ENCODE data around the gene NAV3.
"Not testable (repeated sequence)": the region's sequence is repeated elsewhere in the genome, so short reads cannot be mapped to it uniquely, and the experiment has no call there.

NAV3 gene

DNA sequence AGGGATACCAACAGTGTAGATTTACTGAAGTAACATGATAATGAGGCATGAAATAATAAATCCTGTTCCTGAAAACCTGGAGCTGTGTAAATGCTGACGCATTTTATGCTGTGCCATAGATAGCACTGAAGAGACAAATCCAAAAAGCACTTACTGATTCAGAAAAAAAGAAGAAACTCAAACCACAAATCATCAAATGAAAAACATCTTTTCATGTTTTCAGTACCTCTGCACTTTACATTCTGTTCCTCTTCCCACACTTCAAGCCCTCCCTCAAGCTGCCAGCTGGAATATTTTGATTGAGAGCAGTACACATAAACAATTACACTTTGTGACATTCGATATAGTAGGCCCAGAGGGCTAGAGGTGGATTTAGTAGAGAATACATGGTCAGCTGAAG is 362.3 kb downstream of the NAV3 start:
- DNase-seq (ENCODE audit: low spot score), result no peak

DNA sequence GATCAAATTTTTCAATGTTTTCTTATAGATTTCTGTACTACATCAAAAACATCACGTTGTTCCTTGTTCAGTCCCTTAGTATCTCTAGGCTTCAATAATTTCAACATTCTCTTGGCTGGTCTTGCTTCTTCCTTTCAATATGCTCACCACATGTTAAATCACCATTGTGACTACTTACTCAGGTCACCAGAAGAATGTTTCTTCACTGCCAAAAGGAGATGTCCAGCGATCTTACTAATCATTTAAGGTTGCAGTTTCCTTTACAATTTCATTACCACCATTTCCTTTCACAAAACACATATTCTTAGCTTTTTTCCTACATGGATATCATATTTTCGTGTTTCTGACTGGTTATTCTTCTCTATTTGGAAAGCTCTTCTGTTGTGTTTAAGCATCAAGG is 363.8 kb downstream of the NAV3 start:
- DNase-seq (ENCODE audit: low spot score), result no peak

DNA sequence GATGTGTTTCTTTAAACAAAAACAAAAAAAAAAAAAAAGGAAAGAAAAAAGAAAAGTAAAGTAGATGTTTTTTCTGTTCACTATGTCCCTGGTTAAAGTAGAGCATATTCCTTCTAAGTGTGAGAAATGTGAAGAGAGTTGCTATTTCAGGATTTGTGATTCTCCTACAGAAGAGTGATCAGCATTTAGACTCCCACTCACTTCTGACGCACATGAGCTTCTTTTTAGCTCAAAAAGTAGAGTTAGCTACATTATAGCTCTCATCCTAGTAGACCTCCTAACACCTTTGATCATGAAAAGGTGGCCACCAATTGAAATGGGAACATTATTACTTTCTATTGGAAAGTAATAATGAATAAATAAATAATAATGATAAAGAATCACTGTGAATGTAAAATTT is 368.2 kb downstream of the NAV3 start:
- DNase-seq (ENCODE audit: low spot score), result no peak

DNA sequence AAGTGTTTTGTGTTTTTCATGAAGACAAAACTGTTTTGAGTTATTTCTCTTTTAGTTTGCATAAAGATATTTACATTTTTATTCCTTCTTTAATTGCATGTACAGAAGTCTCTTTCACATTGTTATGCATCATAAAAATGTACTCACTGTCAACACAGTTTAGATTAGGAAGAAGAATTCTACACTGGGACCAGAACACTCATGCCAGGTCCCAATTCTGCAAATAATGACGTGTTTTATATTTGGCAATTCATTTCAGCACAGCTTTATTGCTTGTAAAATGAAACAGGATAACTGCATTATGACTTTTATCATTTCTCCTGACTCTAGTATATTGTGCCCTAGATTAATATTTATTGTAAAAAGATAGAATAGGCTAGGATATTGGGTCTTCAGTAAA is 369.2 kb downstream of the NAV3 start:
- no peak for DNase-seq (ENCODE audit: low spot score)

GRCh38 chr12:78204926-78205325 is 374.2 kb downstream of the NAV3 start:
- DNase-seq (ENCODE audit: low spot score), result no peak

DNA sequence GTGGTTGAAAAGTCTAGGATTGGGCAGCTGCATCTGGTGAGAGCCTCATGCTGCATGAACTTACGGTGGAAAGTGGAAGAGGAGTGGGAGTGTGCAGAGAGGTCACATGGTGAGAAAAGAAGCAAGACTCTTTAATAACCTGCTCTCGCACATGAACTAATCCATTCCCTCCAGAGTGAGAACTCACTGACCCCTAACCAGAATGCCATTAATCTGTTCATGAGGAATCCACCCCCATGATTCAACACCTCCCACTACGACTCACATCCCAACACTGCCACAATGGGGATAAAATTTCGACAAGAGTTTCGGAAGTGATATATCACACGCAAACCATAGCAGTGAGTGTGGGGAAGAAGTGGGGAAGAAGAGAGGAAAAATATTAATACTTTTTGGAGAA is 377.4 kb downstream of the NAV3 start:
- no peak for DNase-seq (ENCODE audit: low spot score)

GRCh38 chr12:78209846-78210505 is 379.3 kb downstream of the NAV3 start:
- DNase-seq (ENCODE audit: low spot score), result peak; percentile 47

- no peak for DNase-seq (ENCODE audit: low spot score)
Observed at GRCh38 chr12:78210506-78210860, 379.8 kb downstream of the NAV3 start.

DNA sequence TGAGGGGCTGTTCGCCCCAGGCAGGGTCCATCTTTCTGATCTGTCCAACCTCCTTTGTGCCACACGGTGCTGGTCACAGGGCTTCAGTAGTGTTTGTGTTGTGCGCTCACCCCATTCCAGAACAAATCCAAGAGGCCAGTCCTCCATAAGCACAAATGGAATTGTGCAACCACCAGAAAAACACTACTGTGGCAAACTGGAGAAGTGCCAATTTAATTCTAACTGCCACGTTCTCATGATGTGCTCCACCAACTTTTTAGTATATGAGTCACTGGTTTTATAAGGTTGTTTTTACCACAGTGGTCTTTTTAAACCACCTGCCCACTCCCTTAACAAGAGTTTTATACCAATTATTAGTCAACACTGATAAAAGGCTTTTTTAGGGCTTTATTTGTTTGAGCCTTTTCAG is 380.2 kb downstream of the NAV3 start:
- no peak for DNase-seq (ENCODE audit: low spot score)

- no peak for DNase-seq (ENCODE audit: low spot score)
Observed at GRCh38 chr12:78220811-78221210, 390.1 kb downstream of the NAV3 start.

DNA sequence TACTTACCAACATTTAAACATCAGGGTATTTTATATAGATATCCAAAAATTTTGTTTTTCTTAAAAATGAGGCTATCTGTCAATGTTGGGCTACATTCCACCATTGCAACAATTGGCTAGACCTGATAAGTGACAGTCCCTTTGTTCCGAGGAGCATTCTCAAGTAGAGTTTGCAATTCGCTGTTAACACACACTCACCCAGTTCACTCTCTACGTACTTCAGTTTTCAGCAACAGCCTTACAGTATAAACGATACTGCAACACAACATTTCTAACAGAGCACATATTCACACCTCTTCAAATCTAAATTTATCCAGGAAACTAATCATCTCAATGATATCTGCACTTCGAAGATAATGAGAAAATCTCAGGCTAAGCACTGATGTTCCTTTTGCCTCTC is 393.5 kb downstream of the NAV3 start:
- no peak for DNase-seq (ENCODE audit: low spot score)

DNA sequence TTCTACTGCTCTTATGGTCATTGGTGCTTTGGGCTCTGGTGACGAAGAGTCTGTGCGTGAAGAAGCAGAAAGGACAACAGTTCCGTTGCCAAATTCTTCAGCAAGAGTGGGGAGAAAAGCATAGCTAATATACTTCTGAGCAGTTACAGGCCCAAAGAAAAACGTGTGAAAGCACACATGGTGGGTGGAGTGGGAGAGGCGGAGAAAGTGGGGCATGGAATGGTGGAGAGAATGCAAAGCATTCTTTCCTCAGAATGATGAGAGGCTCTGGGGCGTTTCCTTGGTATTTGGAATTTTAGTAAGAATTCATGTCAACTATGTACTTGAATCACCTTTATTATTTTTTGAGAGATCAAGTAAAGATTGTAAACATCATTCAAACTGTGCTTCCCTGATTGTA is 396.1 kb downstream of the NAV3 start:
- DNase-seq (ENCODE audit: low spot score), result no peak

GRCh38 chr12:78229591-78230101 is 399.0 kb downstream of the NAV3 start:
- DNase-seq (ENCODE audit: low spot score), result no peak

GRCh38 chr12:78232756-78233155 is 402.1 kb downstream of the NAV3 start:
- no peak for DNase-seq (ENCODE audit: low spot score)

DNA sequence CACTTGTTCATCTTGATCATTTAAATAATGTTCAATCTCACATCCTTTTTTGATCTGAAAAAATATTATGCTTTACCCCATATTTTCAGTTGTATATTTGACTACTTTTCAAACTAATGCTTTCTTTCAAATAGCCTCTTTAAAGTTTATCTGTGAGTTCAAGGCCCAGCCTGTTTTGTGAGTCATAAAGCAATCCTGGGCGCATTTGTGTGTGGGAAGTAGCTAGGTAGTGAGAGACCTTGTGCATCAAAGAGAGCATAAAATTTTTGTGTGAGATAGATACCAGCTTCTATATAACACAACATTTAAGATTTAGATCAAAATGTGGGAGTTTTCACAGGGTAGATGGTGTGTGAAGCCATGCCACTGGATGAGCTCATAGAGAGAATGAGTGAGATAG is 405.6 kb downstream of the NAV3 start:
- DNase-seq (ENCODE audit: low spot score), result no peak

- DNase-seq (ENCODE audit: low spot score), result no peak
Observed at GRCh38 chr12:78239544-78239943, 408.9 kb downstream of the NAV3 start.

DNA sequence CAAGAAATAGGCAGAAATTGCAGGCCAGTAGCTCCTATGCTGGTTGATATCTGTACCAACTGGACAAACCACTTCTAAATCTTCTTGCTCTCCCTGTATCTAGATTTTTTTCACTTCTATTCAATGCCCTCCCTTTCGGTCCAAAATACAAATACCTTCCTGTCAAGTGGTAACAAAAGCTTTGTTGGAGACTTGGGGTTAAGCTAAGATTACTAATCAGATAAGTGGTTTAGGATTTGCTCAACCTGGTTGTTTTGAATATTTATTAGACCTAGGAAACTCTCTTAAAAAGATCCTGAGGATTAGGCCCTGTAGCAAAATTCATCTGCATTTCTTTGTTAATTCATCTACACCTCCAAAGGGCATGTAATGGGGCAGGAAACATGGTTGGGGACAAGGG is 410.1 kb downstream of the NAV3 start:
- DNase-seq (ENCODE audit: low spot score), result no peak

DNA sequence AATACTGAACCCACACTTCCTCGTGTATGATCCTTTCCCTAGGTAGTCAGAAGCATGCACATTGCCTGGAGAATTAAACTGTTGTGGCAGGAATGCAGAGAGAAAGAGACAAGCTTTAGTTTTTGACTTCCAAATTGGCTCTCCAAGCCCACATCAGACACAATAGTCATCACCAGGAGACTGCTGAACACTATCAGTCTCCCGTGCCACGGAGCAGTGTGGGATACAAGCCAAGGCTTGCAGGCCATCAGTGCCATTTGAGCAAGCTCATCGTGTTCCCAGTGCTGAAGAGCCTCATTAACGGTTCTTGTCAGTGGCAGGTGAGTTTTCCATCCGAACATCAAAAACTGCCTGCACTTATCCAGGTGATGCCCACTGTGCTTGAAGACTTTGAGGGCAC is 410.8 kb downstream of the NAV3 start:
- DNase-seq (ENCODE audit: low spot score), result no peak

GRCh38 chr12:78244916-78245507 is 414.3 kb downstream of the NAV3 start:
- no peak for DNase-seq (ENCODE audit: low spot score)

DNA sequence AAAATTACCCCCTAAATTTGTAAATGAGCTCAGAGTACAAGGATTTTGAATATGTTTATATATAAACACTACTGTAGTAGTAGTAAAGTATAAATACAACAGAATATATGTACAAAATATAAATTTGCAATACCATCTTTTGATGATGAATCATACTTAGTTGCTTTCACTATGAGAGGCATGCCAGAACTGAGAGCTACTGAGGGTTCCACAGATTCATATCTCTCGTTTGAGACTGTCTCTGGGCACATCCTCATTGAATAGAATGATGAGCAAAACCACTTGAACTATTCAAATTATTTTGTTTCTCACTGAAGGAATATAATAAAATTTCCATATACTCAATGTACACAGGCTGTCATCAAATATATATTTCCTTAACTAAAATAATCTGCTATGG is 417.6 kb downstream of the NAV3 start:
- no peak for DNase-seq (ENCODE audit: low spot score)

DNA sequence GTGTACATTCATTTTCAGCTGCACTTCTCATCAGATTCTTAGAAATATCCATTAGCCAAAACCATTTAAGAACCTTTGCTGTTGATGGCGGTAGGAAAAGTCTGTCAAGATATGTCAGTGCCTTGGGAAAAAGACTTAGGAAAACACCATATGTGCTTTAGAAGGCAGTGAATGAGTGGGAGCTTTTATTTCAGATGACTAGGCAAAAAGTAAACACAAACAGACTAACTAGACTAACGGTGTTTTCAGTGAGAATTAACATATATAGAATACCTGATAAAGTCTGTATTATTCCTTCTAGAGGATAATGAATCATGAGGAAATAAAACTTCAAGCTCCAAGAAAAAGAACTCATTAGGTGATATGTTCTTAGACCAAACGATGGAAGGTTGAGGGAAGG is 418.9 kb downstream of the NAV3 start:
- DNase-seq (ENCODE audit: low spot score), result no peak

DNA sequence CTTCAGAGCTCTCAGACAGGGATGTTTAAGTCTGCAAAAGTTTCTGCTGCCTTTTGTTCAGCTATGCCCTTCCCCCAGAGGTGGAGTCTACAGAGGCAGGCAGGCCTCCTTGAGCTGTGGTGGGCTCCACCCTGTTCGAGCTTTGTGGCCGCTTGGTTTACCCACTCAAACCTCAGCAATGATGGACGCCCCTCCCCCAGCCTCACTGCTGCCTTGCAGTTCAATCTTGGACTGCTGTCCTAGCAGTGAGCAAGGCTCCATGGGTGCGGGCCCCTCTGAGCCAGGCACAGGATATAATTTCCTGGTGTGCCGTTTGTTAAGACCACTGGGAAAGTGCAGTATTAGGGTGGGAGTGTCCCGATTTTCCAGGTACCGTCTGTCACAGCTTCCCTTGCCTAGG is 427.0 kb downstream of the NAV3 start:
- DNase-seq (ENCODE audit: low spot score), result not testable (repeated sequence)

GRCh38 chr12:78260976-78261375 is 430.3 kb downstream of the NAV3 start:
- no peak for DNase-seq (ENCODE audit: low spot score)

GRCh38 chr12:78261901-78262300 is 431.2 kb downstream of the NAV3 start:
- no peak for DNase-seq (ENCODE audit: low spot score)

Measured in globus pallidus (tissue), 1 donor.